Body of pancreas (tissue), 4 donors: ENCODE measurements around the gene DDA1. TPM values are rescaled to one million over a fixed set of nuclear protein-coding genes. Genes with fewer than 3 reads are reported as not detected.

ENCODE experiments used
- ATAC-seq: fragments of 150-250 bp; one replicate; pipeline ENCODE4 v1.9.1; 2016
- DNase-seq, 4 donors: peaks; one replicate each; pipeline ENCODE4 v3.0.0-alpha.2; 2019
- H3K27ac ChIP-seq, 4 donors: fragments of 200-600 bp; sonication (generic); 1 replicate in 3 of 4; 2 replicates in 1 of 4; pipeline versions ENCODE4 v1.5.1 to v1.6.1; 2016 to 2019; ENCODE audit warnings: mild to moderate bottlenecking in 1 of 4, mixed read lengths in 1 of 4, moderate library complexity in 1 of 4
- H3K27me3 ChIP-seq, 2 donors: fragments of 200-600 bp; sonication (generic); one replicate each; pipeline ENCODE4 v1.6.0; 2016; ENCODE audit warnings: mild to moderate bottlenecking in 1 of 2
- H3K36me3 ChIP-seq, 2 donors: fragments of 200-600 bp; sonication (generic); replicated peaks in 1 of 2; 2 replicates each; pipeline ENCODE4 v1.5.1; 2016; ENCODE audit warnings: low read depth in 2 of 2; ENCODE audit not compliant: insufficient read depth in 1 of 2
- H3K4me1 ChIP-seq: fragments of 200-600 bp; sonication (generic); one replicate; pipeline ENCODE4 v1.6.0; 2016
- H3K4me3 ChIP-seq, 2 donors: fragments of 200-600 bp; sonication (generic); 1 replicate in 1 of 2; 2 replicates in 1 of 2; pipeline ENCODE4 v1.5.1; 2016 to 2019
- H3K9me3 ChIP-seq, 3 donors: fragments of 200-600 bp; sonication (generic); 1 replicate in 2 of 3; 2 replicates in 1 of 3; pipeline ENCODE4 v1.5.1; 2016
- CTCF ChIP-seq, 7 experiments: fragments of 450-650 bp in 4 of 7; fragments of 200-600 bp in 3 of 7; sonication (generic) in 3 of 7; IDR thresholded peaks; one replicate each; pipeline ENCODE4 v1.5.1; 2016 to 2019; ENCODE audit warnings: antibody characterized with exemption in 7 of 7
- POLR2A ChIP-seq, 3 donors: fragments of 450-650 bp; IDR thresholded peaks; one replicate each; pipeline ENCODE4 v1.6.1; 2016; ENCODE audit warnings: antibody characterized with exemption in 3 of 3, mild to moderate bottlenecking in 2 of 3
- WGBS, 2 donors: methylation state at CpG; one replicate each; pipeline ENCODE4 v1.1.5; 2017; 5-methylcytosine and 5-hydroxymethylcytosine counted together
- intact Hi-C: fragments of 100-400 bp; cut with DNase I; formaldehyde crosslinking; loops from one replicate; pipeline ENCODE4 v1.15.1; 2023
- total RNA-seq, 2 donors: library from RNA; depleted of rRNA; stranded (reverse); fragments of >200 nt; gene quantifications; one replicate each; pipeline ENCODE4 v1.1.0, GENCODE V29; 2016

Gene DDA1
- total RNA-seq, 2 donors from 2014 or later = 3.3 to 6.2 TPM

DNA sequence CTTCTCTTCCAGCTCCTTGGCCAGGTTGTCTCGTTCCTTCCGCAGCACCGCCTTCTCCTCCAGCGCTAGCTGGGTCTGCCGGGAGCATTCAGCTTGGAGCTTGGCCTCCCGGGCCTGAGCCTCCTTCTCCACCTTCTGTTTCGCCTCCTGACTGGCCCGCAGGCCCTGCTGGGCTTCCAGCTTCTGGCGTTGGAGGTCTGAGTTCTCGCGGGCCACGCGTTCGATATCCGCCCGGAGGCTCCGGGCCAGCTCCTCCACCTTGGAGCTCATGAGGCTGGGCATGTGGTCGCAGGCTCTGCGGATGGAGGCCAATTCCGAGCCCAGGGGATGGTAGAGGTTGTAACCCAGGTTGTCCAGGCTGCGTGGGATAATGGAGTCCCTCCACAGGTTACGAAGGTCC lies 56.0 kb downstream of the DDA1 start:
- Histone ChIP-seq H3K27me3 (no peaks in the 10 kb centered on the region), H3K4me3 (no peak overlapping the region), H3K4me1 (no peaks in the 10 kb centered on the region), H3K36me3 (no peaks in the 10 kb centered on the region), H3K9me3 (no peaks in the 10 kb centered on the region), H3K27ac (no peak overlapping the region)
- WGBS, 2 donors = 80 to 88% methylated on average over 8 to 22 of the region's 22 CpGs
- TF ChIP-seq CTCF (IDR thresholded peaks at IDR 0.05) (no peak), POLR2A (IDR thresholded peaks at IDR 0.05) (no peak)
- DNase-seq = no peak
- intact Hi-C loops = no loop called here
- no peak for ATAC-seq

- H3K27ac ChIP-seq = no peak overlapping the region
Measured at GRCh38 chr19:17370026-17370587, 60.7 kb downstream of the DDA1 start.

More at GRCh38 chr19:17370026-17370587, 60.7 kb downstream of the DDA1 start:
- 37 to 39% methylated on average over 8 of the region's 8 CpGs for WGBS, 2 donors
- Histone ChIP-seq H3K27me3 (no peaks in the 10 kb centered on the region), H3K36me3 (no peaks in the 10 kb centered on the region), H3K9me3 (no peaks in the 10 kb centered on the region), H3K4me1 (no peaks in the 10 kb centered on the region), H3K4me3 (no peak overlapping the region)
- no peak for TF ChIP-seq POLR2A (IDR thresholded peaks at IDR 0.05)
- no peak for TF ChIP-seq CTCF (IDR thresholded peaks at IDR 0.05)
- ATAC-seq (no peak), DNase-seq (peak in 1 of 4 donors; percentile 44)
- intact Hi-C loops = no loop called here

Other genes starting within 250 kb of the DDA1 start
- gene HAUS8, start 234.1 kb upstream of the DDA1 start, total RNA-seq = 1 to 10 TPM; 1.6 to 2.3 TPM
- 10 to 100 TPM; 26.2 to 56.0 TPM for gene MYO9B, start 233.8 kb upstream of the DDA1 start, total RNA-seq
- gene USE1, start 94.2 kb upstream of the DDA1 start, total RNA-seq = 10 to 100 TPM; 13.2 to 20.1 TPM
- 10 to 100 TPM; 27.4 to 27.8 TPM for gene OCEL1, start 83.3 kb upstream of the DDA1 start, total RNA-seq
- 10 to 100 TPM; 67.6 to 83.3 TPM for gene NR2F6, start 63.6 kb upstream of the DDA1 start, total RNA-seq
- gene USHBP1, start 44.8 kb upstream of the DDA1 start, total RNA-seq = 10 to 100 TPM in 1 of 2 donors, 1 to 10 TPM in 1; 9.2 to 10.4 TPM
- gene BABAM1, start 42.1 kb upstream of the DDA1 start, total RNA-seq = 10 to 100 TPM; 45.2 to 84.6 TPM
- under 1 TPM in 1 of 2 donors, not detected in 1; 0.33 TPM for gene ANKLE1, start 27.7 kb upstream of the DDA1 start, total RNA-seq
- 10 to 100 TPM; 10.2 to 12.2 TPM for gene ABHD8, start 6.1 kb upstream of the DDA1 start, total RNA-seq
- 100 to 1,000 TPM in 1 of 2 donors, 10 to 100 TPM in 1; 47.7 to 152 TPM for gene MRPL34, start 3.7 kb upstream of the DDA1 start, total RNA-seq
- gene ANO8, start 25.3 kb downstream of the DDA1 start, total RNA-seq = 10 to 100 TPM in 1 of 2 donors, 1 to 10 TPM in 1; 7.0 to 16.5 TPM
- gene GTPBP3, start 28.0 kb downstream of the DDA1 start, total RNA-seq = 100 to 1,000 TPM in 1 of 2 donors, 10 to 100 TPM in 1; 13.7 to 127 TPM
- gene PLVAP, start 67.8 kb downstream of the DDA1 start, total RNA-seq = 10 to 100 TPM; 37.9 to 49.8 TPM
- not detected for gene CCDC194, start 84.6 kb downstream of the DDA1 start, total RNA-seq
- 10 to 100 TPM; 34.3 to 43.6 TPM for gene BST2, start 96.1 kb downstream of the DDA1 start, total RNA-seq
- 10 to 100 TPM; 33.3 to 34.8 TPM for gene MVB12A, start 110.5 kb downstream of the DDA1 start, total RNA-seq
- under 1 TPM in 1 of 2 donors, not detected in 1; 0.52 TPM for gene TMEM221, start 139.1 kb downstream of the DDA1 start, total RNA-seq
- gene NXNL1, start 151.4 kb downstream of the DDA1 start, total RNA-seq = not detected
- 10 to 100 TPM; 21.1 to 25.7 TPM for gene SLC27A1, start 161.0 kb downstream of the DDA1 start, total RNA-seq
- gene PGLS, start 202.1 kb downstream of the DDA1 start, total RNA-seq = 10 to 100 TPM; 64.9 to 82.7 TPM
- gene COLGALT1, start 246.1 kb downstream of the DDA1 start, total RNA-seq = 10 to 100 TPM; 38.9 to 41.5 TPM